Erythroblast (primary cell): Measurements from ENCODE around the gene KIAA0825.

Experiments used
- GATA1 ChIP-seq: IDR thresholded peaks from 2 replicates; pipeline ENCODE4 v1.6.1; 2011; ENCODE audit warnings: low read depth, mild to moderate bottlenecking, control low read depth, low read length, moderate library complexity
- POLR2A ChIP-seq: IDR thresholded peaks from 2 replicates; pipeline ENCODE4 v1.6.1; 2011; ENCODE audit warnings: mild to moderate bottlenecking, low read length

- TF ChIP-seq POLR2A: no peak
- no peak for TF ChIP-seq GATA1
Measured at GRCh38 chr5:94274707-94275106, 343.7 kb downstream of the KIAA0825 start.
